Calu3 (cell line): ENCODE data around the gene MOV10. TPM values are rescaled to one million over a fixed set of nuclear protein-coding genes. Genes with fewer than 3 reads are reported as not detected.

Source experiments
- BruUV-seq: library from RNA; stranded (reverse); fragments of 400-500 nt; replicated peaks from 2 replicates; lab custom pipeline; 2021; lab: Mats Ljungman, UMichigan
- CTCF ChIA-PET: fragments of 300-600 bp; sonication (Branson Sonifier 250); formaldehyde crosslinking; loops from one replicate; lab custom pipeline; 2022; ENCODE audit warnings: antibody characterized with exemption; lab: Charles Lee
- DNase-seq: peaks from one replicate; pipeline ENCODE4 v3.0.0; 2022
- H3K27ac Mint-ChIP-seq: one replicate; pipeline ENCODE4 v1.8.0; 2022; ENCODE audit warnings: mixed read lengths; ENCODE audit not compliant: unreplicated experiment
- H3K27me3 Mint-ChIP-seq: one replicate; pipeline ENCODE4 v1.8.0; 2022; ENCODE audit warnings: mixed read lengths; ENCODE audit not compliant: unreplicated experiment
- H3K36me3 Mint-ChIP-seq: one replicate; pipeline ENCODE4 v1.8.0; 2022; ENCODE audit warnings: mild to moderate bottlenecking, moderate library complexity, mixed read lengths; ENCODE audit not compliant: insufficient read depth, unreplicated experiment
- H3K4me1 Mint-ChIP-seq: one replicate; pipeline ENCODE4 v1.8.0; 2022; ENCODE audit warnings: mild to moderate bottlenecking, low read depth, mixed read lengths; ENCODE audit not compliant: unreplicated experiment
- H3K4me3 Mint-ChIP-seq: one replicate; pipeline ENCODE4 v1.8.0; 2022; ENCODE audit warnings: mild to moderate bottlenecking, low read depth, moderate library complexity, mixed read lengths; ENCODE audit not compliant: unreplicated experiment
- H3K9me3 Mint-ChIP-seq: one replicate; pipeline ENCODE4 v1.8.0; 2022; ENCODE audit warnings: low read depth, mixed read lengths; ENCODE audit not compliant: unreplicated experiment
- intact Hi-C: fragments of 100-400 bp; cut with micrococcal nuclease; formaldehyde crosslinking; loops from one replicate; pipeline ENCODE4 v1.10.0; 2022; ENCODE audit not compliant: unreplicated experiment
- total RNA-seq: library from RNA; stranded (reverse); gene quantifications from 2 replicates; pipeline ENCODE4 v1.2.3, GENCODE V29; 2022
- TF ChIP-seq, protein P1 (sequence below): fragments of 200-600 bp; IDR thresholded peaks from one replicate; pipeline ENCODE4 v1.8.0; 2022; ENCODE audit warnings: antibody characterized with exemption; ENCODE audit not compliant: unreplicated experiment

The MOV10 gene
- total RNA-seq, 1 experiment from 2014 or later: 71.4 TPM

DNA sequence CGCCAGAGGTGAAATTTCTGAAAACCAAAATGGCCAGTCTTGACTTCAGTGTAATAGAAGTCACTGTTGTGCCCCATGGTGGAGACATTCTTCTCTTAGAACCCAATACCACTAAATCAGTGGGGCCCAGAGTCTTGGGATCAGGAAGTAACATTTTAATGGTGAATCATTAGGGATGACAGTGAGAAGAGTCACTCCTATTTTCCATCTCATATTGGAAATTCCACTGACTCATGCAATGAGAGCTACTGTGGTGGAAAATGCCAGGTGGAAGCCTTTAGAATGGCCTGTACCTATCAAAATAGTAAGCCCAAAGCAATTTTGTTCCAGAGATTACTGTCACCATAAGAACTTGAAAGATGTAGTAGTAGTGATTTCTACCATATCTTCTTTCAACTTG is 61.3 kb downstream of the MOV10 start:
- no TSS peak for BruUV-seq
- Mint-ChIP-seq H3K27me3 (peaks cover 18% of the 10 kb centered on the region), H3K4me3 (no peak overlapping the region), H3K36me3 (no peaks in the 10 kb centered on the region), H3K27ac (no peak overlapping the region), H3K9me3 (no peaks in the 10 kb centered on the region), H3K4me1 (no peaks in the 10 kb centered on the region)
- DNase-seq: no peak
- CTCF ChIA-PET: interaction anchor here (0.7 kb wide), 1 partner anchor 98 kb away, joined by 10 read pairs; no protein-coding TSS in a partner anchor
- intact Hi-C loops: loop anchor here (5.0 kb wide), 1 partner anchor 67 kb away; no protein-coding TSS in a partner anchor
- TF ChIP-seq, protein P1, sequence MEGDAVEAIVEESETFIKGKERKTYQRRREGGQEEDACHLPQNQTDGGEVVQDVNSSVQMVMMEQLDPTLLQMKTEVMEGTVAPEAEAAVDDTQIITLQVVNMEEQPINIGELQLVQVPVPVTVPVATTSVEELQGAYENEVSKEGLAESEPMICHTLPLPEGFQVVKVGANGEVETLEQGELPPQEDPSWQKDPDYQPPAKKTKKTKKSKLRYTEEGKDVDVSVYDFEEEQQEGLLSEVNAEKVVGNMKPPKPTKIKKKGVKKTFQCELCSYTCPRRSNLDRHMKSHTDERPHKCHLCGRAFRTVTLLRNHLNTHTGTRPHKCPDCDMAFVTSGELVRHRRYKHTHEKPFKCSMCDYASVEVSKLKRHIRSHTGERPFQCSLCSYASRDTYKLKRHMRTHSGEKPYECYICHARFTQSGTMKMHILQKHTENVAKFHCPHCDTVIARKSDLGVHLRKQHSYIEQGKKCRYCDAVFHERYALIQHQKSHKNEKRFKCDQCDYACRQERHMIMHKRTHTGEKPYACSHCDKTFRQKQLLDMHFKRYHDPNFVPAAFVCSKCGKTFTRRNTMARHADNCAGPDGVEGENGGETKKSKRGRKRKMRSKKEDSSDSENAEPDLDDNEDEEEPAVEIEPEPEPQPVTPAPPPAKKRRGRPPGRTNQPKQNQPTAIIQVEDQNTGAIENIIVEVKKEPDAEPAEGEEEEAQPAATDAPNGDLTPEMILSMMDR: no peak

DNA sequence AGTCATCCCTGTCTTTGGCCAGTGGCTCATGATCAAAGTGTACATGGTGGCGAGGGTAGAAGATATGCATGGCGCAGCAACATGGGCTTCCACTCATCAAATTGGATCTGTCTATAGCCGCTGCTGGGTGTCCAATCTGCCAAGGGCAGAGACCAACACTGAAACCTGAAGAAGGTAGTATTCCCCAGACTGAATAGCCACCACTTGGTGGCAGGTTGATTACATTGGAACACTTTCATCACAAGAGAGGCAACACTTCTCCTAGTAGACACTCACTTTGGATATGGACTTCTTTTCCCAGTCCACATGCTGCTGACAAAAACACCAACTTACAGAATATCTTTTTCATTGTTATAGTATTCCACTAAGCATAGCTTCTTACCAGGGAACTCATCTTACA is 63.1 kb downstream of the MOV10 start:
- CTCF ChIA-PET: no interaction called here
- no TSS peak for BruUV-seq
- peaks cover 18% of the 10 kb centered on the region for H3K27me3 Mint-ChIP-seq
- intact Hi-C loops: loop anchor here (5.0 kb wide), 1 partner anchor 65 kb away; no protein-coding TSS in a partner anchor
- no peak overlapping the region for H3K4me3 Mint-ChIP-seq
- no peaks in the 10 kb centered on the region for H3K4me1 Mint-ChIP-seq
- DNase-seq: no peak
- H3K9me3 Mint-ChIP-seq: no peaks in the 10 kb centered on the region
- no peak overlapping the region for H3K27ac Mint-ChIP-seq
- H3K36me3 Mint-ChIP-seq: no peaks in the 10 kb centered on the region
- TF ChIP-seq, protein P1: no peak

DNA sequence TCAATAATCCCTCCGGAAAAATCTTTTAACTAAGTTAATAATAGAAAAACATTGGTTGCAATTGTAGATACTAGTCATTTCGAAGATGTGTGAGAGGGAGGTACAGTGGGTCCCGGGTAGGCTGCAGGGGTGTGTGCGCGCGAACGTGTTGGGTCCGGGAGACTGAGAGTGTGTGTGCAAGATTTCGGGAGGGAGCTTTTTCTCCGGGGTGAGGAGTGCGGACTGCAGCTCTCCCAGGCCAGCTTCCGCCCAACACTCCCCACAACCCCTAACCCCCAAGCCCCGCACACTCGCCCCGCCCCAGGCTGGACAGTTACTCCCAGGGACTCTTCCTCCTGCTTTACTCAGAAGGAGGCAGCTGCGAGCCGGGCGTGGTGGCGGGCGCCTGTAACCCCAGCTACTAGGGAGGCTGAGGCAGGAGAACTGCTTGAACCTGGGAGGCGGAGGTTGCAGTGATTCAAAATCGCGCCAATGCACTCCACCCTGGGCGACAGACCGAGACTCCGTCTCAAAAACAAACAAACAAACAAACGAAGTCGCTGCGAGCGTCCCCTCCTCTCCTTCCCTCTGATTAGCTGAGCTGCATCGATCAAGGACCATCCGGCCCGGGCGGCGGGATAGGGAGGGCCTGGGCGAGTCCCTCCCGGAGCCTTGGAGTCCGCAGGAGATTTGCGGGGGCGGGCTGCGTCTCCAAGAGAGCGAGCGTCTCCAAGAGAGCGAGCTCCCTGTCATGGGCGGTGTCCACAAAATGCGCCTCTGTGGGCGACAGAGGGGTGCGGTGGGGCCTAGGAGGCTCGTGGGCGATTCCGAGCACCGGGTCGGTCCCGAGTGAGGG is 68.9 kb downstream of the MOV10 start:
- CTCF ChIA-PET: interaction anchor here (0.6 to 1.4 kb wide), 4 partner anchors 288 to 904 kb away, joined by 4 to 6 read pairs (median 6); no protein-coding TSS in a partner anchor
- TF ChIP-seq, protein P1: no peak
- BruUV-seq: no TSS peak
- H3K27me3 Mint-ChIP-seq: peaks cover 18% of the 10 kb centered on the region
- H3K4me3 Mint-ChIP-seq: peak overlapping the region; percentile 72
- peak; percentile 35 for DNase-seq
- H3K4me1 Mint-ChIP-seq: no peaks in the 10 kb centered on the region
- H3K27ac Mint-ChIP-seq: no peak overlapping the region
- peaks cover 13% of the 10 kb centered on the region for H3K36me3 Mint-ChIP-seq
- intact Hi-C loops: no loop called here
- no peaks in the 10 kb centered on the region for H3K9me3 Mint-ChIP-seq

DNA sequence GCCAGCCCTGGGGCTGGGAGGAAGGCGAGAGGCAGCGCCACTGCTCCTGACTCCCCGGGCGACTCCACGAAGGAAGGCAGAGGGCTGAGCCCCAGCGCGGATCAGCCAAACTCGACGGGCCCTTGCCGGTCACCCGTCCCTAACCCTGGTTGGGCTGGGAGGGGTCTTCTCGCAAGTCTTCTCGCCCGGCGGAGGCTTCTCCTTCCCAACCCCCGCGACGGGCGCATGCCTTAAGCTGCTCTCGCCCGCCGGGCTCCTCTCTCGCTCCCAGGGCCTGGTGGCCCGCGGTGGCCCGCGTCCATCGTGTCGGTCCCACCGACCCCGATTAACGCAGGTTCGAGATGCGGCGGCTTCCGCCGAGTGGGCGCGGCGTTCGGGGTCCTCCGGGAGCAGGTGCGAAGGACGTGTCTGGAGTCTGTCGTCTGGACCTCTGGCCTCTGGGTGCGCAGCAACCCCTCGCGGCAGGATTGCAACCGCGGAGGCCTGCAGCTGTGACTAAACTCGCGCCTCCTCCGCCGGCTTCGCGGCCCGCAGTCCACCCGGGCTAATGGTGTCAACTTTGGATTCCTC is 69.6 kb downstream of the MOV10 start:
- Mint-ChIP-seq H3K27me3 (peaks cover 13% of the 10 kb centered on the region), H3K4me3 (peak overlapping the region; percentile 72), H3K27ac (no peak overlapping the region), H3K36me3 (peaks cover 13% of the 10 kb centered on the region), H3K4me1 (no peaks in the 10 kb centered on the region), H3K9me3 (no peaks in the 10 kb centered on the region)
- CTCF ChIA-PET: interaction anchor here (0.5 to 1.4 kb wide), 6 partner anchors 87 to 1014 kb away, joined by 3 to 6 read pairs (median 5); no protein-coding TSS in a partner anchor
- BruUV-seq: no TSS peak
- peak; percentile 55 for DNase-seq
- TF ChIP-seq, protein P1: peak; percentile 34
- intact Hi-C loops: no loop called here
